ENCODE results near the gene RBMY1J. TPM values are rescaled to one million over a fixed set of nuclear protein-coding genes. Genes with fewer than 3 reads are reported as not detected.
"Not testable (repeated sequence)": the region's sequence is repeated elsewhere in the genome, so short reads cannot be mapped to it uniquely, and the experiment has no call there.

RBMY1J gene
- not detected in 2 replicates for total RNA-seq

DNA sequence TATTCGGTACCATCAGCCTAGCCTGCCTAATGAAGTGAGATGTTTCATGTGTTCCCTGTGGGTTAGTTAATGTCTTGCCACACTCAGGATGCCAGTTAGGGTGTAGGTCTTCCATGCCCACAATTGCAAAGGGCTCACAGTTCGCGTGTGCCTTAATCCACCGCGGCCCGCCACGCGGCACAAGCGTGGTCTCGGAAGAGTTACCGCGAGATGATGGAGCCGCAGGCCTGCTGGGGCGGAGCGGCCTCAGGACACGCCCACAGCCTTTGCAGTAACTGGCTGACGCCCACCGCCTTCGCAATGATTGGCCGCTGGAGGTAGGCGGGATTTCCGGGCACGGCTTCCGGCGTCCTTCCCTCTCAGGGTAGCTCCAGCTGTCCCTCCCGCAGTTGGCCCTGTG is at the start of gene RBMY1J:
Gene RBMY1J (plus strand): TSS at position 301 of the 400 bp plus-strand sequence. CDS start 2,038 bp downstream, outside the sequence.
- DNase-seq (ENCODE audit: low read depth, low spot score): not testable (repeated sequence)

DNA sequence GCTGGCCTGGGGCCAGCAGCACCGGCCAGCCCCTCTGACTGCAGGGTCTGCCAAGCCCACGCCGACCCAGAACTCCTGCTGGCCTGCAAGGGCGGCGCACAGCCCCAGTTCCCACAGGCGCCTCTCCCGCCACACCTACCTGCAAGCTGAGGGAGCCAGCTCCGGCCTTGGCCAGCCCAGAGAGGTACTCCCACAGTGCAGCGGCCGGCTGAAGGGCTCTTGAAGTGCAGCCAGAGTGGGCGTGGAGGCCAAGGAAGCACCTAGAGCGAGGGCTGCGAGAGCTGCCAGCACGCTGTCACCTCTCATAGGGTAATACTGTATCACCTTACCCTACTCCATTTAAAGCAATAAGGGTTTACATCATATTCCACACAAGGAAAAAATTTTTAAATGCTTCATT is 35.8 kb upstream of the RBMY1J start:
- DNase-seq (ENCODE audit: low read depth, low spot score): no peak

DNA sequence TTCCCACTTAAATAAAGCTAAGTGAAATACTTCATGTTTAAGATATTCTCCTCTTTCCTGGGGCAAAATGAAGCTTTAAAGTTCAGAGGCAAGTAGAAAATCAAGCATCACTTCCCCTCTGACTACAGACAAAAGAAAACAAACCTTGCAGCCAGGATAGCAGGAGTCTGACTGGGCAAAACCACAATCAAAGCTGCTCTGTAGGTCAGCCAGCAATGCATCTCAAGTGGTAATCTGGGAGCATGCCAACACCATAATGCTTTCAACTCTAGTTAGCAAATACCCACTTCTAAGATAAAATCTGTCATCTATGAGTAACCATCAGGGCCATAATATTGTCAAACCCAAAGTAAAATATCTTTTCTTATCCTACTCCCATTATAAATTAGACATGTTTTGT is 32.6 kb upstream of the RBMY1J start:
- no peak for DNase-seq (ENCODE audit: low read depth, low spot score)

DNA sequence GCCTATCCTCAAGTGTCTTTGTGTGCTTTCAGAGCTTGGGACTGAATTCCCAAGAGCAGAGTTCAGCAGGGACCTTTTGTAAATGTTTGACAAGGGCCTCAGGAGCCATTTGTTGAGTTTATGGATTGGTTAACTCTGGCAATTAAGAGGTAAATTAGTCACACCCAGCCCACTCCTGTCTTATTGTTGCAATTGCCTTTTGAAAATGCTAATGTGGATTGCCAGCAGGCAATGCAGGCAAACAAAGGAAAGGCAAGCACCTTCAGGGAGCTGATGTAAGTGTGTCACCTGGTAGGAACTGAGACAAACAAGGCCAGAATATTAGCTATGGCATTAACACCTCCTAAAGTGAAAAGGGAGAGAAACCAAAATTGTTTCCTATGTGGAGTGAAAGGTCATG is 29.7 kb upstream of the RBMY1J start:
- DNase-seq (ENCODE audit: low read depth, low spot score): no peak

DNA sequence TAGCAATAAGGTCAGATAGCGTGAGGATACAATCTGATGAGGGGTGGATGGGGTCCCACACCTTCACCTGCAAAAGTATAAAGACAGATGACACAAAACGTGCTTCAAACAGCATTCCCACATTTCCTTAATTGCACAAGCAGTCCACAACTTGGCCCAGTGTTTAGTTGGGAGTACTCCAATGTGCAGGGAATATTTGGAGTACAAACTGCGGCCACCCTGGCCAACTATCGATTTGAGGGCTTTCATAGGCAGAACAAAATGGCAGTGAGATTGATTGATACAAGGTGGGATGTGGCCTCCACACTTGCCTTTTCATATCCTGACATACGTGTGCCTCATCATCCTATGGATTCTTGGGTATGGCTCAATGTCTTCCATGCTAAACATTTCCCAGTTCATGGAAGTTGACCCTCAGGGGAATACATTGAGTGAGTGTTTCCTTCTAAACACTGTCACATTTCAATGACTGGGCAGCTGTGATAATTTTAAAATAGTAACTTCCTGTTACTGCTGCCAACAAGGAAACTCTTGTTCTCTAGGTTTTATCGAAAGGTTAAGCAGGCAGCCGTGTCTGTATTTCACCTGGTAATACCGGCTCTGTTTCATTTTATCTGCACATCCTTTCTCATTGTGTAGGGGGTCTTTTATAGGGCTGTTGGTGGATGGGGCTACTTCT is 41.6 kb downstream of the RBMY1J start:
- DNase-seq (ENCODE audit: low read depth, low spot score): not testable (repeated sequence)

DNA sequence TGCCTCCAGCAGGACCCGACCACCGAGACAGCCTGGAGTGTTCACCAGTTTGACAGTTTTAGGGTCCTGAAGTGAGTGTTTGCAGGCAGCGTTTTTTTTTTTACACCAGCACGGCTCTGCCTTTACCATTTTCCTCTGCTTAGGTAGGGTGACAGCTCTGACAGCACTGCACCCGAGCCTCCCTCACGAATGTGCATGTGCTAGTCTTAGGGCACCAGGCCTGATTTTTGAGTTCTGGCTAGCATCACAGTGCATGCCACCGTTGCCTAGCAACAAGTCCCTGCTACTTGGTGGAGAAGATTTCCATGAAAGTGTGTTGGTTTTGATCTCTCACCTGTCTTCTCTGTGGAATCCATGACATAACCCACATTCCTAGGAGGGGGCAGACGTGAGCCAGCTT is 52.3 kb downstream of the RBMY1J start:
- DNase-seq (ENCODE audit: low read depth, low spot score): not testable (repeated sequence)

DNA sequence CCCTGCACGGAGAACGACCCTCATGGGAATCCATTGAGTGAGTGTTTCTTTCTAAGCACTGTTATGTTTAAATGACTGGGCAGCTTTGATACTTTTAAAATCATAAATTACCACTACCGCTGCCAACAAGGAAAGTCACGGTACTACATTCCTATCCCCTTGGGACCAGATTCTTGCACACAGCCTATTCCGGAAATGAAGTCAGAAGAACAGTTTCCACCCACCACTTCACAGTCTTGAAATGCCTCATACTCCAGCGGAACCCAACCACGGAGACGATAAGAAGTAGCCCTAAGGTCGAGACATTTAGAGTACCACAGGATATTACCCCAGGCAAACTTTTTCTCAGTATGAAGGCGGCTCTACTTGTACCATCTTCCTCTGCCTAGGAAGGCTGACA is 58.8 kb downstream of the RBMY1J start:
- DNase-seq (ENCODE audit: low read depth, low spot score): not testable (repeated sequence)

Other genes with a start within 250 kb of the RBMY1J start
- gene RBMY1F, start 220.5 kb upstream of the RBMY1J start, total RNA-seq: not detected in 2 replicates

Data from pulmonary artery endothelial cell (primary cell).